Epithelial cell of esophagus (primary cell): Measurements from ENCODE around the gene SYCE1L.

Source experiments
- DNase-seq: peaks from one replicate; pipeline ENCODE4 v3.0.0; 2010; ENCODE audit warnings: low read depth
- H3K4me3 ChIP-seq: 2 replicates; pipeline ENCODE4 v1.5.1; 2011; ENCODE audit warnings: mild to moderate bottlenecking, low read length, control low read depth
- CTCF ChIP-seq: IDR thresholded peaks from 2 replicates; pipeline ENCODE4 v1.5.1; 2011; ENCODE audit warnings: low read depth, mild to moderate bottlenecking, low read length, control low read depth, inconsistent platforms; ENCODE audit not compliant: insufficient read depth; ENCODE audit errors: missing control alignments

SYCE1L gene

GRCh38 chr16:77206533-77206932 lies 7.3 kb downstream of the SYCE1L start:
- H3K4me3 ChIP-seq = no peak overlapping the region
- TF ChIP-seq CTCF = no peak

GRCh38 chr16:77207030-77207429 lies 7.8 kb downstream of the SYCE1L start:
- H3K4me3 ChIP-seq = no peak overlapping the region
- TF ChIP-seq CTCF = no peak
- DNase-seq = no peak

More at GRCh38 chr16:77206533-77206932, 7.3 kb downstream of the SYCE1L start:
- DNase-seq = peak; percentile 53

- H3K4me3 ChIP-seq = no peak overlapping the region
- TF ChIP-seq CTCF = no peak
- DNase-seq = no peak
Measured at GRCh38 chr16:77208382-77208781, 9.2 kb downstream of the SYCE1L start.

GRCh38 chr16:77211880-77212740 lies 12.9 kb downstream of the SYCE1L start:
- H3K4me3 ChIP-seq = peak overlapping the region; percentile 61
- peak; percentile 56 for DNase-seq
- TF ChIP-seq CTCF = no peak

GRCh38 chr16:77212741-77213541 lies 13.7 kb downstream of the SYCE1L start:
- TF ChIP-seq CTCF = no peak
- peak overlapping the region; percentile 61 for H3K4me3 ChIP-seq
- peak; percentile 68 for DNase-seq

- peak; percentile 95 for DNase-seq
- TF ChIP-seq CTCF = no peak
- no peak overlapping the region for H3K4me3 ChIP-seq
Measured at GRCh38 chr16:77213542-77214106, 14.4 kb downstream of the SYCE1L start.
